LNCaP clone FGC (cell line): ENCODE data around the gene SMARCA1.
A peak's percentile ranks its signal among the peaks of the same experiment; 100 is the strongest.

Experiments used
- DNase-seq: peaks from one replicate; pipeline ENCODE4 v3.0.0-alpha.2; 2011; ENCODE audit warnings: low read depth
- H3K4me3 ChIP-seq: 2 replicates; pipeline ENCODE4 v1.5.1; 2011; ENCODE audit warnings: mild to moderate bottlenecking, low read depth, low read length, control low read depth
- CTCF ChIP-seq: IDR thresholded peaks from 2 replicates; pipeline ENCODE4 v1.5.1; 2012; ENCODE audit warnings: mild to moderate bottlenecking; ENCODE audit not compliant: control insufficient read depth, insufficient read depth; ENCODE audit errors: extremely low read depth

The SMARCA1 gene

GRCh38 chrX:129461801-129462456, 61.4 kb downstream of the SMARCA1 start:
- TF ChIP-seq CTCF = no peak
- no peak for DNase-seq
- H3K4me3 ChIP-seq = no peak overlapping the region

GRCh38 chrX:129452523-129452922, 70.8 kb downstream of the SMARCA1 start:
- H3K4me3 ChIP-seq = no peak overlapping the region
- DNase-seq = no peak
- no peak for TF ChIP-seq CTCF

DNA sequence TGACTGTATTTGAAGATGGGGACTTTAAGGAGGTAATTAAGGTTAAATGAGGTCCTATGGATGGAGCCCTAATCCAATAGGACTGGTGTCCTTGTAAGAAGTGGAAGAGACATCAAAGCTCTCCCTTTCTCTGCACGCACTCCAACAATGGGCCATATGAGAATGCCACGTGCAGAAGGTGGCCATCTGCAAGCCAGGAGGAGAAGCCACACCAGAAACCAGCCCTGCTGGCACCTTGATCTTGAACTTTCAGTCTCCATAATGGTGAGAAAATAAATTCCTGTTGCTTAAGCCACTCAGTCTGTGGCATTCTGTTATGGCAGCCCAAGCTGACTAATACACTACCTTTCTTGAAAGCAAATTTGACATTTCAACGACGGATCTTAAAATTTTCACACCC, 73.2 kb downstream of the SMARCA1 start:
- no peak for DNase-seq
- H3K4me3 ChIP-seq = no peak overlapping the region
- TF ChIP-seq CTCF = no peak

DNA sequence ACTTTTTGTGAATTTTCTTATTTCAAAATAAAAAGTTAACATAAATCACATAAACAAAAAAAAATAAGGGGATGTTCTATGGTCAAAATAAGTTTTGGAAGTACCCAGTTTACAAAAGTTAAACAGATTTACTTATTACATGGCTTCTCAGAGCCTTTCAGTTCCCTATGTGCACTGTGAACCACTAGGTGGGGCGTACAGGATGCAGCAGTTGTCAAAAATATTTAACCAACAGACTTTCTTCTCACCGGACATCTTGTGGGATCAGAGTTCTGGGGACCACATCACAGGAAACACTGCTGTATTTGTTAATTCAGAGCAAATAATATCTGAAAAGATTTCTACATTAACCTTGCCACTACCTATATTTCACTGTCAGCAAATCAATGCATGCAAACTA, 74.1 kb downstream of the SMARCA1 start:
- no peak for DNase-seq
- 0 out of 2 replicates have a peak, but pooled peaks have one; percentile 9 for TF ChIP-seq CTCF
- H3K4me3 ChIP-seq = no peak overlapping the region

- no peak for TF ChIP-seq CTCF
- H3K4me3 ChIP-seq = no peak overlapping the region
- DNase-seq = no peak
Measured at GRCh38 chrX:129445436-129445835, 77.9 kb downstream of the SMARCA1 start.

DNA sequence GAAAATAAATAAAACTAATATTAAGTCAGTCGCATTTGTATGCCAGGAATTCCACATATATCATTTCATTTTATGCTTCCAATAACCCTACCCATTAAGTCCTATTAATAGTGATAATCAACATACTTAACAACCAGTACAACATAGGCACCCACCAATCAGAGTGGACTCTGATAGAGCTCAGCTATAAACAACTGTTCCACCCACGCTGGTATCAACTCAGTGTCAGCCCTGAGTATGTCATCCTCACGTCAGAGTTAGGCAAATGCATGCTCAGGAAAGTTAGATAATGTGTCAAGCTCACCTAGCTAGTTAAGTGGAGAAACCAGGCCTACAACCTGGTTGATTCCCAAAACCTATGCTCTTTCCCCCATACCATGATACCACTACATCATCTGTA, 89.3 kb downstream of the SMARCA1 start:
- no peak for TF ChIP-seq CTCF
- H3K4me3 ChIP-seq = no peak overlapping the region
- no peak for DNase-seq

DNA sequence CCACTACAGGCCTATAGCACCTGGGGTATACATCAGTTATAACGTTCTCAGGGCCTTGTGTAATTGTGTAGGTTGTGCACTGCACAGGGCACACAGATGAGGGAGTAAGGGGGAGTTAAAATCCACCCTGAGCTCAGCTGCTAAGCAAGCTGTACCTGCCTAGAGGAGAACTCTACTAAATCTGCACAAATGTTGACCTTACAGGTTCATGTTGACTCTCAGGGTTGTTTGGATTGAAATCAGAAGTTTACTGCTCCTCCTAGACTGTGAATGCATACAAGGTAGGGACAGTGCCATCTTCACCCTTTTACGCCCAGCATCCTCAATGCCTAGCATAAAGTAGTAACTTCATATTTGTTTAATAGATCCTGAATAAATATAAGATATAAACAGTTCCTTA, 89.8 kb downstream of the SMARCA1 start:
- TF ChIP-seq CTCF = no peak
- H3K4me3 ChIP-seq = no peak overlapping the region
- DNase-seq = peak; percentile 97
